Prostate gland (tissue), 2 donors: ENCODE measurements around the gene SIK2. TPM values are rescaled to one million over a fixed set of nuclear protein-coding genes. Genes with fewer than 3 reads are reported as not detected.

Experiments used
- DNase-seq: peaks from one replicate; pipeline ENCODE4 v3.0.0-alpha.2; 2019; ENCODE audit warnings: low spot score
- H3K27ac ChIP-seq, 2 donors: fragments of 200-600 bp; sonication (generic); 2 replicates each; pipeline ENCODE4 v1.5.1; 2017 to 2019
- H3K27me3 ChIP-seq: fragments of 200-600 bp; sonication (generic); replicated peaks from 2 replicates; pipeline ENCODE4 v1.5.1; 2019; ENCODE audit not compliant: insufficient read depth
- H3K36me3 ChIP-seq, 2 donors: fragments of 200-600 bp; sonication (generic); 1 replicate in 1 of 2; 2 replicates in 1 of 2; pipeline versions ENCODE4 v1.5.1 to v1.8.1; 2017 to 2019
- H3K4me1 ChIP-seq: fragments of 200-600 bp; sonication (generic); replicated peaks from 2 replicates; pipeline ENCODE4 v1.5.1; 2019
- H3K4me3 ChIP-seq, 2 donors: fragments of 200-600 bp; sonication (generic); 2 replicates each; pipeline ENCODE4 v1.5.1; 2017 to 2019
- H3K9me3 ChIP-seq: fragments of 200-600 bp; sonication (generic); 2 replicates; pipeline ENCODE4 v1.5.1; 2017
- CTCF ChIP-seq, 4 experiments: fragments of 200-600 bp in 2 of 4; fragments of 450-650 bp in 2 of 4; sonication (generic) in 2 of 4; IDR thresholded peaks; 1 replicate in 3 of 4; 2 replicates in 1 of 4; pipeline ENCODE4 v1.5.1; 2016 to 2019; ENCODE audit warnings: antibody characterized with exemption in 4 of 4, mild to moderate bottlenecking in 2 of 4, moderate library complexity in 2 of 4
- POLR2A ChIP-seq: fragments of 450-650 bp; IDR thresholded peaks from one replicate; pipeline ENCODE4 v1.6.1; 2016; ENCODE audit warnings: antibody characterized with exemption, mild to moderate bottlenecking
- POLR2AphosphoS5 ChIP-seq: sonication (generic); formaldehyde crosslinking; IDR thresholded peaks from one replicate; pipeline ENCODE4 v1.6.1; 2017; ENCODE audit warnings: antibody characterized with exemption
- WGBS: methylation state at CpG from one replicate; pipeline ENCODE4 v1.1.5; 2018; 5-methylcytosine and 5-hydroxymethylcytosine counted together
- intact Hi-C: fragments of 100-400 bp; cut with DNase I; formaldehyde crosslinking; loops from one replicate; pipeline ENCODE4 v1.14.2; 2022
- total RNA-seq, 2 donors: library from RNA; depleted of rRNA; stranded (reverse); fragments of >200 nt; gene quantifications; one replicate each; pipeline ENCODE4 v1.1.0, GENCODE V29; 2016

The SIK2 gene
- total RNA-seq, 2 donors from 2014 or later = 13.0 to 18.7 TPM

GRCh38 chr11:111729071-111729830 lies 127.0 kb downstream of the SIK2 start:
- peaks cover 0 to 6% of the 10 kb centered on the region in 2 donors for H3K36me3 ChIP-seq
- H3K4me3 ChIP-seq = no peak overlapping the region
- H3K9me3 ChIP-seq = no peaks in the 10 kb centered on the region
- TF ChIP-seq POLR2AphosphoS5 (no peak), CTCF (IDR thresholded peaks at IDR 0.05) (no peak), POLR2A (no peak)
- peaks cover 11% of the 10 kb centered on the region for H3K4me1 ChIP-seq
- DNase-seq = no peak
- no peaks in the 10 kb centered on the region for H3K27me3 ChIP-seq
- intact Hi-C loops = loop anchor here (5.0 kb wide), 1 partner anchor 127 kb away; the partner anchor contains the start of gene SIK2
- WGBS = 80% methylated on average over 10 of the region's 10 CpGs
- peak overlapping the region; percentile 31 to 82 for H3K27ac ChIP-seq

- TF ChIP-seq POLR2AphosphoS5 = no peak
- no peak for TF ChIP-seq POLR2A
- no peak for TF ChIP-seq CTCF (IDR thresholded peaks at IDR 0.05)
- Histone ChIP-seq H3K27ac (peak overlapping the region; percentile 31 to 82), H3K27me3 (no peaks in the 10 kb centered on the region), H3K9me3 (no peaks in the 10 kb centered on the region), H3K4me1 (peaks cover 11% of the 10 kb centered on the region), H3K36me3 (peaks cover 0 to 5% of the 10 kb centered on the region in 2 donors), H3K4me3 (no peak overlapping the region)
- WGBS = 64% methylated on average over 9 of the region's 9 CpGs
- DNase-seq = no peak
- intact Hi-C loops = loop anchor here (5.0 kb wide), 1 partner anchor 128 kb away; the partner anchor contains the start of gene SIK2
Measured at GRCh38 chr11:111729831-111730311, 127.6 kb downstream of the SIK2 start.

- peak; percentile 58 for DNase-seq
- no peaks in the 10 kb centered on the region for H3K9me3 ChIP-seq
- TF ChIP-seq POLR2AphosphoS5 (peak; percentile 62), POLR2A (no peak), CTCF (IDR thresholded peaks at IDR 0.05) (peak in 1 of 4 experiments; percentile 8)
- no peak overlapping the region for H3K4me3 ChIP-seq
- H3K27ac ChIP-seq = peak overlapping the region; percentile 82 to 83
- intact Hi-C loops = no loop called here
- peaks cover 0 to 5% of the 10 kb centered on the region in 2 donors for H3K36me3 ChIP-seq
- H3K27me3 ChIP-seq = no peaks in the 10 kb centered on the region
- 49% methylated on average over 17 of the region's 22 CpGs for WGBS
- peaks cover 12% of the 10 kb centered on the region for H3K4me1 ChIP-seq
Measured at GRCh38 chr11:111730871-111731591, 128.8 kb downstream of the SIK2 start.

GRCh38 chr11:111731821-111732220 lies 129.6 kb downstream of the SIK2 start:
- no peak overlapping the region for H3K4me3 ChIP-seq
- intact Hi-C loops = no loop called here
- TF ChIP-seq CTCF (IDR thresholded peaks at IDR 0.05) (no peak), POLR2AphosphoS5 (no peak), POLR2A (no peak)
- H3K36me3 ChIP-seq = no peaks in the 10 kb centered on the region
- peaks cover 14% of the 10 kb centered on the region for H3K4me1 ChIP-seq
- no peaks in the 10 kb centered on the region for H3K27me3 ChIP-seq
- 81% methylated on average over 5 of the region's 5 CpGs for WGBS
- H3K9me3 ChIP-seq = no peaks in the 10 kb centered on the region
- peak overlapping the region; percentile 82 to 83 for H3K27ac ChIP-seq
- no peak for DNase-seq
